Esophagus (tissue), 2 donors: ENCODE results near the gene EHD2. TPM values are rescaled to one million over a fixed set of nuclear protein-coding genes. Genes with fewer than 3 reads are reported as not detected.
"Not testable (repeated sequence)": the region's sequence is repeated elsewhere in the genome, so short reads cannot be mapped to it uniquely, and the experiment has no call there.

Experiments used
- H3K27ac ChIP-seq, 2 donors: one replicate each; pipeline ENCODE4 v1.5.1; 2013; ENCODE audit warnings: low read depth in 2 of 2, mild to moderate bottlenecking in 2 of 2, inconsistent platforms in 1 of 2, low read length in 1 of 2, moderate library complexity in 1 of 2
- H3K27me3 ChIP-seq, 2 donors: one replicate each; pipeline ENCODE4 v1.6.1; 2013; ENCODE audit warnings: low read length in 2 of 2, control low read depth in 1 of 2, mild to moderate bottlenecking in 1 of 2; ENCODE audit not compliant: insufficient read depth in 2 of 2, control insufficient read depth in 1 of 2
- H3K36me3 ChIP-seq, 2 donors: one replicate each; pipeline ENCODE4 v1.6.1; 2013; ENCODE audit warnings: low read length in 1 of 2; ENCODE audit not compliant: control insufficient read depth in 2 of 2, insufficient read depth in 2 of 2
- H3K4me1 ChIP-seq, 2 donors: one replicate each; pipeline ENCODE4 v1.6.1; 2013; ENCODE audit warnings: low read length in 1 of 2; ENCODE audit not compliant: control insufficient read depth in 2 of 2, insufficient read depth in 2 of 2
- H3K4me3 ChIP-seq, 2 donors: one replicate each; pipeline ENCODE4 v1.5.1; 2013; ENCODE audit warnings: low read length in 2 of 2, mild to moderate bottlenecking in 2 of 2, low read depth in 1 of 2, moderate library complexity in 1 of 2
- H3K9me3 ChIP-seq, 2 donors: one replicate each; pipeline ENCODE4 v1.6.1; 2013; ENCODE audit warnings: mild to moderate bottlenecking in 2 of 2, low read depth in 1 of 2, low read length in 1 of 2, moderate library complexity in 1 of 2; ENCODE audit not compliant: control insufficient read depth in 2 of 2, insufficient read depth in 1 of 2
- WGBS, 2 donors: extraction: QIAGEN DNeasy Blood & Tissue Kit; methylation state at CpG; one replicate each; pipeline ENCODE4 v1.1.7; 2013; 5-methylcytosine and 5-hydroxymethylcytosine counted together
- polyA plus RNA-seq, 2 donors: library from polyadenylated mRNA; stranded (reverse); fragments of 200-250 nt; gene quantifications; one replicate each; pipeline ENCODE4 v1.2.3, GENCODE V29; 2013
- donor health status: healthy with polysubstance abuse.
- donor health status: Bipolar disorder and iron deficiency.

The EHD2 gene
- polyA plus RNA-seq, 2 donors = 22.4 to 27.4 TPM

DNA sequence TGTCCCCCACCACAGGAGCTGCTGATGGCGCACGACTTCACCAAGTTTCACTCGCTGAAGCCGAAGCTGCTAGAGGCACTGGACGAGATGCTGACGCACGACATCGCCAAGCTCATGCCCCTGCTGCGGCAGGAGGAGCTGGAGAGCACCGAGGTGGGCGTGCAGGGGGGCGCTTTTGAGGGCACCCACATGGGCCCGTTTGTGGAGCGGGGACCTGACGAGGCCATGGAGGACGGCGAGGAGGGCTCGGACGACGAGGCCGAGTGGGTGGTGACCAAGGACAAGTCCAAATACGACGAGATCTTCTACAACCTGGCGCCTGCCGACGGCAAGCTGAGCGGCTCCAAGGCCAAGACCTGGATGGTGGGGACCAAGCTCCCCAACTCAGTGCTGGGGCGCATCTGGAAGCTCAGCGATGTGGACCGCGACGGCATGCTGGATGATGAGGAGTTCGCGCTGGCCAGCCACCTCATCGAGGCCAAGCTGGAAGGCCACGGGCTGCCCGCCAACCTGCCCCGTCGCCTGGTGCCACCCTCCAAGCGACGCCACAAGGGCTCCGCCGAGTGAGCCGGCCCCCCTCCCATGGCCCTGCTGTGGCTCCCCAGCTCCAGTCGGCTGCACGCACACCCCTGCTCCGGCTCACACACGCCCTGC lies 27.8 kb downstream of the EHD2 start:
- H3K36me3 ChIP-seq = peaks cover 4 to 21% of the 10 kb centered on the region in 2 donors

DNA sequence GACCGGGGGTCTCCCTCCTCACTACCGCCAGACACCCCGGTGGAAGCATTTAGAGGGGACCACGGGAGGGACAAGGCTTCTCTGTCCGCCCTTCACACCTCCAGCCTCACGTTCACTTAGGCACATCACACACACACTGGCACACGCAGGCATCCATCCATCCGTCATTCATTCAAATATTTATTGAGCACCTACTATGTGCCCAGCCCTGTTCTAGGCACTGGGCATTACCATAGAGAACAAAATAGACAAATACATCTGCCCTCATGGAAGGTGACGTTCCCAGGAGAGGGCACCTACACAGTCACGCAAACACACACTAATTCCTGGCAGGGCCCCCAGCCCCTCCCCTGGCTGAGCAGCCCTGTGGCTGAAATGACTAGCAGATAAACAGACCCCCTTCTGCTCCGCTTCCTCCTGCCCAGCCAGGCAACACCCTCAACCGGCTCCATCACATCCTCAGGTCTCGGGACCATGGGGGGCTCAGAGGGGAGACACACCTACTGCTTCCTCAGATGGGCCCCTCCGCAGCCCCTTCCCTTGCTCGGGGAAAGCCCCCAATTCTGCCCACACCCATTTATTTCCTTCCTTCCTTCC lies 28.4 kb downstream of the EHD2 start:
- H3K4me3 ChIP-seq = no peak overlapping the region
- H3K36me3 ChIP-seq = peaks cover 4 to 18% of the 10 kb centered on the region in 2 donors
- H3K4me1 ChIP-seq = peaks cover 0 to 11% of the 10 kb centered on the region in 2 donors
- peak overlapping the region; percentile 25 to 34 for H3K27ac ChIP-seq
- no peaks in the 10 kb centered on the region for H3K9me3 ChIP-seq
- 78 to 79% methylated on average over 14 to 15 of the region's 15 CpGs for WGBS, 2 donors
- no peaks in the 10 kb centered on the region for H3K27me3 ChIP-seq

More for the DNA sequence above, 27.8 kb downstream of the EHD2 start:
- no peaks in the 10 kb centered on the region for H3K9me3 ChIP-seq
- no peak overlapping the region for H3K4me3 ChIP-seq
- WGBS, 2 donors = 88 to 90% methylated on average over 47 to 48 of the region's 48 CpGs
- peaks cover 0 to 11% of the 10 kb centered on the region in 2 donors for H3K4me1 ChIP-seq
- no peak overlapping the region for H3K27ac ChIP-seq
- H3K27me3 ChIP-seq = no peaks in the 10 kb centered on the region

- Histone ChIP-seq H3K27ac (peak overlapping the region; percentile 86 to 94), H3K27me3 (no peaks in the 10 kb centered on the region), H3K9me3 (no peaks in the 10 kb centered on the region), H3K4me3 (no peak overlapping the region), H3K36me3 (peaks cover 4 to 18% of the 10 kb centered on the region in 2 donors), H3K4me1 (peaks cover 0 to 11% of the 10 kb centered on the region in 2 donors)
- WGBS, 2 donors = 33 to 39% methylated on average over 13 of the region's 13 CpGs
These were observed 29.4 kb downstream of the EHD2 start for GRCh38 chr19:47742634-47743033.

- Histone ChIP-seq H3K36me3 (peaks cover 3 to 28% of the 10 kb centered on the region in 2 donors), H3K27me3 (no peaks in the 10 kb centered on the region), H3K4me3 (peak within 1 kb of the TSS; percentile 72 to 90), H3K27ac (peak within 1 kb of the TSS; percentile 96 to 98), H3K4me1 (peaks cover 0 to 16% of the 10 kb centered on the region in 2 donors), H3K9me3 (no peaks in the 10 kb centered on the region)
- WGBS, 2 donors = 5% methylated on average over 45 to 53 of the region's 53 CpGs
These were observed 32.0 kb downstream of the EHD2 start, which contains the start of gene NOP53 for GRCh38 chr19:47745010-47745901. NOP53 (plus strand) TSS chr19:47745546; CDS start chr19:47745560, 14 bp downstream.

- not testable (repeated sequence) for H3K9me3 ChIP-seq, H3K27ac ChIP-seq, H3K27me3 ChIP-seq
- Histone ChIP-seq H3K4me1 (peaks cover 0 to 16% of the 10 kb centered on the region in 2 donors), H3K4me3 (peak overlapping the region in 1 of 2 donors; percentile 72), H3K36me3 (peaks cover 8 to 31% of the 10 kb centered on the region in 2 donors)
- 60 to 63% methylated on average over 17 of the region's 17 CpGs for WGBS, 2 donors
These were observed 32.9 kb downstream of the EHD2 start for GRCh38 chr19:47746129-47746528.

DNA sequence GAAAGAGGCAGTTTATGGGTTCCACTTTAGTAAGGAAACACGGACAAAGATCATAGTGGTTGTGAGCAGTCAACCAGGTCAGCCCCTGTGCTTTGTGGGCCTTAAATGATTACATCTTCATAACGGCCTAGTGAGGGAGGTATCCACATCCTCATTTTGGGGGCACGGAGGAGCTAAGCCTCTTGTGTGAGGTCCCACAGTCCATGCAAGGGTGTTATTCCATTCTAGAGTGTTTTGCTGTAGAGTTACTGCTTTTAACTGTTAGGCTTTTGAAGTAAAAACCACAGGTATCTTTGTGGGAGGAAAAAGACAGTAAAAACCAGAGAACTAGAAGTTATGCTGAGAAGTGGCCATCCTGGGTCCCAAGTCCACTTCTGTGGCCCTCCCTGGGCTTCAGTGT lies 36.1 kb downstream of the EHD2 start:
- 66 to 76% methylated on average over 3 of the region's 3 CpGs for WGBS, 2 donors
- peaks cover 28 to 52% of the 10 kb centered on the region in 2 donors for H3K36me3 ChIP-seq
- no peaks in the 10 kb centered on the region for H3K27me3 ChIP-seq
- H3K4me1 ChIP-seq = peaks cover 0 to 5% of the 10 kb centered on the region in 2 donors
- no peaks in the 10 kb centered on the region for H3K9me3 ChIP-seq
- no peak overlapping the region for H3K27ac ChIP-seq
- no peak overlapping the region for H3K4me3 ChIP-seq

DNA sequence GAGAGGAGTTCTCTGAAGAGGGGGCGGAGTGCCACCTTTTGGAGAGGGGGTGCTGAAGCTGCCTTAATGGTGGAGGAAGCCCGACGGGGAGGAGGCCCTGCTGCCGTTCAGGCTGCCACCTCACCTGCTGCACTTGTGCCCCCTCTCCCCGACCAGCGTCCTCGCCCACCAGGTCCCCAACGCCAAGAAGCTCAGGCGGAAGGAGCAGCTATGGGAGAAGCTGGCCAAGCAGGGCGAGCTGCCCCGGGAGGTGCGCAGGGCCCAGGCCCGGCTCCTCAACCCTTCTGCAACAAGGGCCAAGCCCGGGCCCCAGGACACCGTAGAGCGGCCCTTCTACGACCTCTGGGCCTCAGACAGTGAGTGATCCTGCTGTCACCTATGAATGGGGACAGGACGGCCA lies 37.5 kb downstream of the EHD2 start:
- Histone ChIP-seq H3K36me3 (peaks cover 28 to 65% of the 10 kb centered on the region in 2 donors), H3K9me3 (no peaks in the 10 kb centered on the region), H3K4me1 (peaks cover 0 to 5% of the 10 kb centered on the region in 2 donors), H3K27me3 (no peaks in the 10 kb centered on the region), H3K4me3 (no peak overlapping the region), H3K27ac (no peak overlapping the region)
- 89 to 92% methylated on average over 15 to 18 of the region's 18 CpGs for WGBS, 2 donors

DNA sequence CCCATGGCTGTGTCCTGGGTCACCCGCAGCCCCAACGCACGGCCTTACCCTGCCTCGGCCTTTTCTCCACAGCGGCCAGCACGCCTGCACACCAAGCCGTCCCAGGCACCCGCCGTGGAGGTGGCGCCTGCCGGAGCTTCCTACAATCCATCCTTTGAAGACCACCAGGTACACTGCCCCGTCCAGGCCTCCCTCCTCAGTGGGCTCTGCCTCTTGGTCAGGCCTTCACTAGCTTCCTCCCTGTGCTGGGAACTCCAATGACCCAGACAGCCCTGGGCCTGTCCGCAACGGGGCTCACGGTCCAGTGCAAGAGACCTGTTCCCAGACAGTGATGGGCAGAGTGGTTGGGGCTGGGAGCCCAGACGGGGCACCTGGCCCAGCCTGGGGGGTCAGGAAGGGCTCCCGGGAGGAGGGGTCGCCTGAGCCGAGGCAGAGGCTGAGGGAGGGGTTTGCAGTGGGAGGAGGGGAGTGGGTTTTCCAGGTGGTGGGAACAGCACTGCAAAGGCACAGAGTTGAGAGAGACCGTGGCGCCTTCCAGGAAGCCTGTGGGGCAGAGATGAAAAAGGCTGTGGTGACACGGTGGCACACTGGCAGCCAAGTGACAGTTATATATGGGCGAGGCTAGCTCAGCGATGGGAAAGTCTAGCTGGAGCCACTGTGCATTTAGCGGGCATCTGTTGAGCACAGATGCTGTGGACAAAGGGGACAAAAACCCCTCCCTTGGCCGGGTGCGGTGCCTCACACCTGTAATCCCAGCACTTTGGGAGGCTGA lies 39.4 kb downstream of the EHD2 start:
- Histone ChIP-seq H3K9me3 (no peaks in the 10 kb centered on the region), H3K27me3 (no peaks in the 10 kb centered on the region), H3K4me1 (peaks cover 0 to 5% of the 10 kb centered on the region in 2 donors), H3K27ac (no peak overlapping the region), H3K36me3 (peaks cover 38 to 84% of the 10 kb centered on the region in 2 donors), H3K4me3 (no peak overlapping the region)
- WGBS, 2 donors = 87% methylated on average over 24 to 27 of the region's 27 CpGs
